IPS-18c (cell line): ENCODE results near the gene ATP2B1.
"Not testable (repeated sequence)": the region's sequence is repeated elsewhere in the genome, so short reads cannot be mapped to it uniquely, and the experiment has no call there.

Source experiments
- H3K4me3 ChIP-seq: 2 replicates; pipeline ENCODE4 v1.7.0; 2013; ENCODE audit warnings: low read depth, mild to moderate bottlenecking, low read length, moderate library complexity; ENCODE audit not compliant: insufficient read depth
- H3K9me3 ChIP-seq: one replicate; pipeline ENCODE4 v1.6.1; 2013; ENCODE audit warnings: mild to moderate bottlenecking, low read length, moderate library complexity; ENCODE audit not compliant: control insufficient read depth, insufficient read depth

The ATP2B1 gene

DNA sequence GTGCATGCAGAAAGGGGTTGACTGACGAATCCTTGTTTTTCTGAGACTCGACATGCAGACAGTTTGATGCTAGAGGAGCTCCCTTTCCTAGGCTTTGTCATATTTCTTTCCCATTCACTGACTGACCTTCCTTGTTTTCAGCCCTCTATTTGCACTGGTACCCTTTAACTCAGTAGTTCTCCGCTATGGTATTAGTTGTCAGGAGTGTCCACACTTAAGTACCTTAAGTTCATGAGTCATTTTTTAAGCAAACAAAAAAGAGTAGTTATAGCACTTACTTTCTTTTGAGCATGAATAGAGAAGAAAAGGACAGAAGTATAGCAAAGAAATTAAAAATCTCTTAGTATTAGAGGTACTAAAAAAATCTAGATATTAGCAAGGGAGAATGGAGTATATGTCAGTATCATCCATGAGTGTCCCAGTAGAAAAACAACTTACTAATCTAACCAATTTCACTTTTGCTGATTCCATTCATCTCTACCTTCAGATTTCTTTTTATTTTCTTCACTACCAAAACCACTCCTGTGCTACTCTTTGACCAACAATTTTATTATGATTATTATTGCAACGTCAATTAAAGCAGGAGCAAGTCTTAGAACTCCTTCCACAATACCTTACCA lies 8.3 kb downstream of the ATP2B1 start:
- Histone ChIP-seq H3K4me3 (no peak overlapping the region), H3K9me3 (no peaks in the 10 kb centered on the region)

- Histone ChIP-seq H3K9me3 (no peaks in the 10 kb centered on the region), H3K4me3 (no peak overlapping the region)
Observed at GRCh38 chr12:89698607-89699006, 10.0 kb downstream of the ATP2B1 start.

GRCh38 chr12:89697728-89698127 lies 10.9 kb downstream of the ATP2B1 start:
- not testable (repeated sequence) for H3K9me3 ChIP-seq, H3K4me3 ChIP-seq

GRCh38 chr12:89697296-89697695 lies 11.3 kb downstream of the ATP2B1 start:
- Histone ChIP-seq H3K9me3 (no peaks in the 10 kb centered on the region), H3K4me3 (no peak overlapping the region)

DNA sequence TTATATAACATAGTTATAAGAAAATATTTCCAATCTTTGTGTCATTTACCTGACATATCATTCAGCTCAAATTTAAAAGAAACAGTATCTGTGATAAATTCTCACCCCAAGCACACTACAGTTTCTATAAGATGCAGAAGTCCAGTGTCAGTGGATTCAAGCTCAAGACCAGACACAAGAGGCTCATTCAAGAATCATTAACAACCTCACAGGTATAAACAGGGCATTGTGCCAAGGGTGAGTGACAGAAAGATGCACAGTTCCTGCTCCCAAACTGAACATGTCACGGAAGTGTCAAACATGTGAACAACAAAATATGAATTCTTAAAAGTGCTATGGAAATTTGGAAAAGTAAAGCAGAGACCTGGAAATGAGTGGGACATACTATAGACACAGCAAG lies 12.8 kb downstream of the ATP2B1 start:
- no peaks in the 10 kb centered on the region for H3K9me3 ChIP-seq
- no peak overlapping the region for H3K4me3 ChIP-seq

GRCh38 chr12:89695100-89695499 lies 13.5 kb downstream of the ATP2B1 start:
- Histone ChIP-seq H3K9me3 (no peaks in the 10 kb centered on the region), H3K4me3 (no peak overlapping the region)

- H3K9me3 ChIP-seq: no peaks in the 10 kb centered on the region
- H3K4me3 ChIP-seq: no peak overlapping the region
Observed at GRCh38 chr12:89694542-89694941, 14.1 kb downstream of the ATP2B1 start.

DNA sequence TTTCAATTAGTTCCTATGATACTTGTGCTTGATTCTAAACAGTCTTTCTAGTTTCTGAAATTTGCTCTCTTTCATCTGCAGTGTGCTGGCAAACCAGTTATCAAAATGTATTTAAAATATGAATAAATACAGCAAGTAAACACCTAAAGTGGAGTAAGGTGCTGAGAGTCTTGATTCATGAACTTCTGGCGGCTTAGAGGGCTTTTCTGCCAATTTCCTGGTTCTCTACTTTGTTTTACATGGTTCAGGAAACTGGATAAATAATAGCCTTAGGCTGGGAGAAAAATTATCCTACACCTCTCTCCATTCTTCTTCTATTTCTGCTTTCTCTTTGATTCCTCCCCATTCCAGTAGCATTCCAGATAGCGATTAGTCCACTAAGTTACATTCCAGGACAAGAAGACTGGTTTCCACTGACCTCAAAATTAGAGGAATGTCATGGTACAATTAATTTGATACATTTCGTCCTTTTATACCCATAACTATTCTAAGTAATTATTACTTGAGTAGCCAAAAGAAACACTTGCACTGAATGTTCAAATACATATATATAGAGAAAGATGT lies 14.9 kb downstream of the ATP2B1 start:
- Histone ChIP-seq H3K9me3 (no peaks in the 10 kb centered on the region), H3K4me3 (no peak overlapping the region)

DNA sequence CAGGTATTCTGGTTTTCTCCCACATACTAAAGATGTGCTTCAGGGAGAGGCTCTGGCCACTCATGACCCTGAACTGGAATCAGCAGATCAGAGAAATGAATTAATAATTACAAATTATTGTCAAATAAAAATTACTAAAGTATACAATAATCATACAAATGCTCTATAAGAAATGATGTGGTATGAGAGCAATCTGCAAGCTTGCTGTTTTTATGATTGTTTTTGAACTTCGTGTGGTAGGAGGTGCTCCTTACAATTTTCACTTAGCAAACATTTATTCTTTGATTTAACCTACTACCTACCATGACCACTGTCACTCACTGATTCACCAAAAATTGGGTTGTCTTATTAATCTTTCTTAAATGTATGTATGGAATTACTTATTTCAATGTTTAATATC lies 16.2 kb downstream of the ATP2B1 start:
- H3K4me3 ChIP-seq: no peak overlapping the region
- no peaks in the 10 kb centered on the region for H3K9me3 ChIP-seq

DNA sequence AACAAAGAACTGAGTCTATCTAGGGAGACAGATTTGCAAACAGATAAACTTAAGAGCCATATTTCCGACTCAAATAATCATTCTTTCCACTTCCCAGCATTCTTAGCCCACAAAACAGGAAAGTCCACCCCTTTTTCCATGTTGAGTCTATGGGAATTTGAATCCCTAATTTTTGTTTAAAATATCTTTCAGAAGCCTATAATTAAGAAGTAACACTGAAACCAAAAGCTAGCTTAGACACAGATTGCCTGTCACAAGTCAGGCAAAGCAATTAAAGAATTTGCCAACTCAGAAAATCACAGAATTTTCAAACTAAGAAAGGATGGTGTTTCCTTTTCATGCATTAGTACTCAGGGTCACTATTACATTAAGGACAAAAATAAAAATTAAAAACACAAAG lies 17.0 kb downstream of the ATP2B1 start:
- no peak overlapping the region for H3K4me3 ChIP-seq

DNA sequence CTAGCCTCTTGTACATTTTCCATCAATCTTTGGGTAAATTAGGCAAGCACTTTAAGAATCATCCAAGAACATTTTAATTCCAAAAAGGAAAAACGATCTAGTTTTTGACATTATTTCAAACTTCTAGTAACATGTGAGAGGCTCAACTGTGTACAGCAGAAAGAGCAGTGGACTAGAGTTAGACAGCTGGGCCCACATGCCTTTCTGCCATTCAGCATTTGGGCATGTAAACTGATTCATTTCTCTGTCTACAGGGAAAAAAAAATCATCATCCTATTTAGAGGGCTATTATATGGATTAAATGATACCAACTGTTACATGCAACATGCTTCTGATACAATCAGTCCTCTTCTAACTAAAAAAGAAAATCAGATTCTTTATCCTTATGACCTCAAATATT lies 17.7 kb downstream of the ATP2B1 start:
- Histone ChIP-seq H3K4me3 (no peak overlapping the region), H3K9me3 (no peaks in the 10 kb centered on the region)

More for the DNA sequence above, 17.0 kb downstream of the ATP2B1 start:
- no peaks in the 10 kb centered on the region for H3K9me3 ChIP-seq

- no peak overlapping the region for H3K4me3 ChIP-seq
- no peaks in the 10 kb centered on the region for H3K9me3 ChIP-seq
Observed at GRCh38 chr12:89689306-89689705, 19.3 kb downstream of the ATP2B1 start.

DNA sequence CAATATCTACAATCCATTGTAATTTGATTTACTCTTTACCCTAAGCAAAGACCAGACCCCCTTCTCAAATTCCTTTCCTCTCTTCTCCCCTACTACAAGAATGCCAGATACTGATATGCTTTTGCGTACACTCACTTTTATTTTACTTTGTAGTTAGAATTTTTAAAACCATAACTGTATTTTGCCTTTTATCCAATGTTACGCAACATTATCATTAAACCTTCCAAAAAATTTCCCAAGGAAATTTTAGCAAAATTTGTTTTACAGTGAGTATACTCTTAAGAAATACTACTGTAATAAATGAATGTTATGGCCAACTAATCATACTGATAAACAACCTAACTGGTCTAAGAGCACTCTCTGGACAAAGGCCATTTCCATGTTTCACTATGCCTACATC lies 22.3 kb downstream of the ATP2B1 start:
- no peak overlapping the region for H3K4me3 ChIP-seq
- H3K9me3 ChIP-seq: no peaks in the 10 kb centered on the region

DNA sequence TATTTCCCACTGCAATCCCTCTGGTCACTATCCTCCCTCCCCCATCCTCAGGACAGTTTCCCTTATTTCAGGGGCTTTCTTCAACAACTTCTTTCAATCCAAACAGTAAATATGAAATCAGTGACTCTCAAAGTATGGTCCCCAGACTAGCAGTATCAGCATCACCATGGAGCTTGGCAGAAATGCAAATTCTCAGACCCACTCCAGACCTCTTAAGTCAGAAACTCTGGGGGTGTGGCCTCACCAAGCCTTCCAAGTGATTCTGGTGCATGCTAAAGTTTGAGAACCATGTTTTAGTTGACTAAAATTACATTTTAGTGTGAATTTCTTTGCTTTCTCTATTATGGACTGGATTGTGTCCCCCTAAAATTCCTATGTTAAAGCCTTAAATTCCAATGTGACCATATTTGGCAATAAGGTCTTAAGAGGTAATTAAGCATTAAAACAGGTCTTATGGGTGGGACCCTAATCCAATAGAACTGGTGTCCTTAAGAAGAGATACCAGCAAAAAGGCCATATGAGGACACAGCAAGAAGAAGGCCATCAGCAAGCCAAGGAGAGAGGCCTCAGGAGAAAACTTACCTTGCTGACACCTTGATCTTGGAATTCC lies 23.2 kb downstream of the ATP2B1 start:
- no peaks in the 10 kb centered on the region for H3K9me3 ChIP-seq
- no peak overlapping the region for H3K4me3 ChIP-seq

- Histone ChIP-seq H3K4me3 (no peak overlapping the region), H3K9me3 (no peaks in the 10 kb centered on the region)
Observed at GRCh38 chr12:89684136-89684535, 24.5 kb downstream of the ATP2B1 start.

GRCh38 chr12:89682284-89682683 lies 26.4 kb downstream of the ATP2B1 start:
- H3K4me3 ChIP-seq: no peak overlapping the region
- H3K9me3 ChIP-seq: no peaks in the 10 kb centered on the region

DNA sequence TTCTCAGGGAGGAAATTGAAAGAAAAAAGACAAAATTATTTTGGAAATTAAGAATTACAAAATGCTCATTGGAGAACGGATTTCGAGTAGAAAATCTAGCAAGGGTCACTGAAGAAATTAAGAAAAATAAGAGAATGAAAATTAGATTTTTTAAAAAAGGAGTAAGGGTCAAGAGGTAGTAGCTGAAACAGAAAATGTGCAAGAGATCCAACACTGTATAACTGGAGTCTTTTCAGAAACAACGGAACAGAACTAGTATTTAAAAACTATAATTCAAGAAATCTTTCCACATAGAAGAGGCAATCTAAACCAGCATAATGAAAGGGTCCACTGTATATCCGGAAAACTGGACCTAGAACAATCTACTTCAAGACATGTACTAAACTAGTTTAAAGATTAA lies 28.2 kb downstream of the ATP2B1 start:
- no peaks in the 10 kb centered on the region for H3K9me3 ChIP-seq
- no peak overlapping the region for H3K4me3 ChIP-seq

- Histone ChIP-seq H3K4me3 (no peak overlapping the region), H3K9me3 (no peaks in the 10 kb centered on the region)
Observed at GRCh38 chr12:89679631-89680030, 29.0 kb downstream of the ATP2B1 start.

DNA sequence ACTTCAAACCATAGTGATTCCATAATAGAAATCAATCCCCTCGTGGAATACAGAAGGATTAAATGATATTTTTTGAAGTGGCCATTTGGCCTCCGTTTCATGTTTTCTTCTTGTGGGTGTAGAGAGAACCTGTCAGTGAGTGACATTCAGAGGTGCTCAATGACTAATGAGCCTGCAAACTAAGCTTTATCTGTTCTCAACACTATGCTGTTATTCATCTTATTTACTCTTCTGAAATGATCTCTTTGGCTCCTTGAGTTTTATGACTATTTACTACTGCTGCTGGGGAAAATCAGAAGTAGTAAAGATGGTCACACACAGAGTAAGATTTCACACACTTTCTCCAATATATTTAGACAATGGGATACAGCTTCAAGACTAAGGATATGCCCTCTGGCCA lies 30.4 kb downstream of the ATP2B1 start:
- Histone ChIP-seq H3K4me3 (no peak overlapping the region), H3K9me3 (no peaks in the 10 kb centered on the region)
